ENCODE results near the gene HSPA12B. TPM values are rescaled to one million over a fixed set of nuclear protein-coding genes. Genes with fewer than 3 reads are reported as not detected.

Gene HSPA12B
- total and polyA plus RNA-seq, 2 experiments from 2014 or later = 2.5 to 3.4 TPM

DNA sequence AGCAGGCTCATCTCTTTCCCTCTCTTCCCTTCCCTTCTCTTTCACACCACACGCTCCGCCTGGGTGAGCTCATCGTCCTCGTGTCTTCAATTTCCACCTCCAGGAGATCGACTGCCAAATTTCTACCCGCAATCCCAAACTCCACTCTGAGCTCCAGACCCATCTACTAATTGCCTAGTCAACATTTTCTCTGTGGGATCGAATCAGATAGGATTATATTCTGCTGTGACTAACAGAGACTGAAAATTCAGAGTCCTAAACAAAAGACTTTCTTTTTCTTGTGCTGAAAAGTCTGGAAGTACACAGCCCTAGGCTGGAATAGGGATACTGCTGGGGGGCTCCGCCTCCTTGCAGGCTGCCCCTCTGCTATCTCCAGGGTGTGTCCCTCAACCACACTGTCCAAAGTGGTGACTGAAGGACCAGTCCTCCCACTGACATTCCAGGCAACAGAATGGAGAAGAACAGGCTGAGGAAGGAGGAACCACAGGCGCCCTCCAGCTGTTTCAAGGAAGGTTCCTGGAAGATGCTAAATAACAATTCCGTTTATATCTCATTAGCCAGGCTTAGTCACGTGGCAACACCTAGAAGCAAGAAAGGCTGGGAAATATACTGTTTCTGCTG lies 5.0 kb upstream of the HSPA12B start:
- no peak for DNase-seq (ENCODE audit: low spot score)
- H4K20me1 ChIP-seq (ENCODE audit: insufficient read depth, poor library complexity, severe bottlenecking) = no peaks in the 10 kb centered on the region
- no peaks in the 10 kb centered on the region for H3K9me2 ChIP-seq (replicated peaks; ENCODE audit: insufficient read depth)
- TF ChIP-seq EZH2phosphoT487 (IDR thresholded peaks at IDR 0.05; ENCODE audit: low read depth, severe bottlenecking, unreplicated experiment) = no peak
- no peak for TF ChIP-seq EZH2 (IDR thresholded peaks at IDR 0.05; ENCODE audit: borderline replicate concordance)
- no peak for TF ChIP-seq CTCF (IDR thresholded peaks at IDR 0.05; ENCODE audit: poor library complexity)
- peak overlapping the region; percentile 36 for H3K27ac ChIP-seq
- H3K36me3 ChIP-seq (replicated peaks; ENCODE audit: insufficient read depth, low read depth) = no peaks in the 10 kb centered on the region
- peak overlapping the region; percentile 16 for H2AFZ ChIP-seq
- H3K4me1 ChIP-seq (ENCODE audit: insufficient read depth) = no peaks in the 10 kb centered on the region
- H3K79me2 ChIP-seq = no peaks in the 10 kb centered on the region
- H3K27me3 ChIP-seq = peaks cover 20% of the 10 kb centered on the region
- no peak overlapping the region for H3K4me2 ChIP-seq
- WGBS (ENCODE audit: low lambda C conversion rate, missing lambda C conversion rate) = 50% methylated on average over 11 of the region's 11 CpGs
- no peak overlapping the region for H3K4me3 ChIP-seq
- H3K9me3 ChIP-seq (ENCODE audit: low read depth) = no peaks in the 10 kb centered on the region

GRCh38 chr20:3728354-3728753 lies 4.1 kb upstream of the HSPA12B start:
- H3K36me3 ChIP-seq (replicated peaks; ENCODE audit: insufficient read depth, low read depth) = no peaks in the 10 kb centered on the region
- H2AFZ ChIP-seq = no peak overlapping the region
- TF ChIP-seq EZH2phosphoT487 (IDR thresholded peaks at IDR 0.05; ENCODE audit: low read depth, severe bottlenecking, unreplicated experiment) = no peak
- no peak for TF ChIP-seq CTCF (IDR thresholded peaks at IDR 0.05; ENCODE audit: poor library complexity)
- no peak for TF ChIP-seq EZH2 (IDR thresholded peaks at IDR 0.05; ENCODE audit: borderline replicate concordance)
- H3K27ac ChIP-seq = no peak overlapping the region
- H3K4me2 ChIP-seq = no peak overlapping the region
- DNase-seq (ENCODE audit: low spot score) = no peak
- H3K4me1 ChIP-seq (ENCODE audit: insufficient read depth) = no peaks in the 10 kb centered on the region
- no peaks in the 10 kb centered on the region for H3K79me2 ChIP-seq
- no peak overlapping the region for H3K4me3 ChIP-seq
- H3K9me2 ChIP-seq (replicated peaks; ENCODE audit: insufficient read depth) = no peaks in the 10 kb centered on the region
- 90% methylated on average over 5 of the region's 5 CpGs for WGBS (ENCODE audit: low lambda C conversion rate, missing lambda C conversion rate)
- H3K27me3 ChIP-seq = peaks cover 20% of the 10 kb centered on the region
- no peaks in the 10 kb centered on the region for H4K20me1 ChIP-seq (ENCODE audit: insufficient read depth, poor library complexity, severe bottlenecking)
- no peaks in the 10 kb centered on the region for H3K9me3 ChIP-seq (ENCODE audit: low read depth)

DNA sequence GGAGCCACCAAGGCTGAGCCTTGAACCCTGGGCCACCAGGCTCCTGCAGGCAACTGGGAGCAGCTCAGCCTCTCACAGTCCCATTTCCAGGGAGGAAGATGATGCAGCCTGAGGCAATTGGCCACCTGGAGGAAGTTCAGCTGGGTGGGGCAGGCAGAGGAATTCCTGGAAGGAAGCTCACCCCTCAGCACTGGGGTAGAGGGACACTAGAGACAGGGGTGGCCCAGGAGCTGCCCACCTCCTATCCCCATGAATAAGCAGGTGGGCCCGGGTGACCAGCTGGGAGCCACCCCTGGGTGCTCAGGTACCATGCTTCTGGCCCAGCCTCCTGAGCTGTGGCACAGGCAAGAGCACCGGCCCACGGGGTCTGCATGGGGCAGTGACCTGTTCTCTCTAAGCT lies 3.6 kb upstream of the HSPA12B start:
- Histone ChIP-seq H3K9me2 (replicated peaks; ENCODE audit: insufficient read depth) (no peaks in the 10 kb centered on the region), H3K4me3 (no peak overlapping the region), H3K27ac (no peak overlapping the region), H3K36me3 (replicated peaks; ENCODE audit: insufficient read depth, low read depth) (no peaks in the 10 kb centered on the region), H3K79me2 (no peaks in the 10 kb centered on the region), H3K4me1 (ENCODE audit: insufficient read depth) (peaks cover under 1% of the 10 kb centered on the region), H3K9me3 (ENCODE audit: low read depth) (no peaks in the 10 kb centered on the region), H3K27me3 (peaks cover 20% of the 10 kb centered on the region), H4K20me1 (ENCODE audit: insufficient read depth, poor library complexity, severe bottlenecking) (no peaks in the 10 kb centered on the region), H2AFZ (no peak overlapping the region), H3K4me2 (no peak overlapping the region)
- 89% methylated on average over 3 of the region's 3 CpGs for WGBS (ENCODE audit: low lambda C conversion rate, missing lambda C conversion rate)
- DNase-seq (ENCODE audit: low spot score) = no peak
- TF ChIP-seq EZH2 (IDR thresholded peaks at IDR 0.05; ENCODE audit: borderline replicate concordance) (no peak), CTCF (IDR thresholded peaks at IDR 0.05; ENCODE audit: poor library complexity) (no peak), EZH2phosphoT487 (IDR thresholded peaks at IDR 0.05; ENCODE audit: low read depth, severe bottlenecking, unreplicated experiment) (no peak)

Measured in hepatocyte (in vitro differentiated cells).